ENCODE measurements around the gene KDM2A.

KDM2A gene

GRCh38 chr11:67118801-67119584 is at the start of gene KDM2A:
Gene KDM2A (plus strand): TSS chr11:67119263. CDS start chr11:67121317, 2,054 bp downstream.
- DNase-seq: peak; percentile 98

GRCh38 chr11:67071420-67072284 is 47.4 kb upstream of the KDM2A start:
- DNase-seq: peak; percentile 25

GRCh38 chr11:67072295-67072694 is 46.8 kb upstream of the KDM2A start:
- no peak for DNase-seq

DNA sequence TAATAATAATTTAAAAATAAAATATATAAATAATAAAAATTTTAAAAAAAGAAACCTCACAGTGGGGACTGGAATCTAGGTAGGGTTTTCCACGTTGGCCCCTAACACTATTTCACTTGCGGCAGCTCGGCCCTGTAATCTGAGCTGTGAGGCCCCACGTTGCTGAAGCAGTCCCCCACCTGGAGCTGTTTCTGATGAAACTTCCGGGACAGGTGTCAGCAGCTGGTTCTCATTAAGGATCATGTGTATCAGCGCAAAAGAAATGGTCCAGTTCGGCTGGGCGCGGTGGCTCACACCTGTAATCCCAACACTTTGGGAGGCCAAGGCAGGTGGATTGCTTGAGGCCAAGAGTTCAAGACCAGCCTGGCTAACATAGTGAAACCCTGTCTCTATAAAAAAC is 45.2 kb upstream of the KDM2A start:
- DNase-seq: no peak

DNA sequence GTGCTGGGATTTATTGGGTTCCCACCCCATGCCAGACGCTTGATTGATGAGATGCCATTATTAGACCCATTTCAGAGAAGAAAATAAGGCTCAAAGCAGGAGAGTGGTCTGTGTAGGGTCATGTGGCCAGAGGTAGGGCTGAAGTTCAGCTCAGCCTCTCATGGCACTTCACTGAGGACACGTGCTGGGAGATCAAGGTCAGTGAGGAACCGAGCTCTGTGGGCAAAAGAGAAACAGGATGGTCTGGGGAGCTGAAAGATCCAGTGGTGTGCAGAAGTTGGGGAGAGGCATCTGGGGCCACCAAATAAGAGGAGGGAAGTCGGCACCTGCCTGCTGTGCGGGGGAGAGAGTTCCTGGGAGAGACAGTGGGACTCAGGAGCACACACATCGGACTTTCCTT is 42.9 kb upstream of the KDM2A start:
- DNase-seq: no peak

- DNase-seq: no peak
Observed at GRCh38 chr11:67079065-67079705, 39.9 kb upstream of the KDM2A start.

- no peak for DNase-seq
Observed at GRCh38 chr11:67082071-67082791, 36.8 kb upstream of the KDM2A start.

- DNase-seq: no peak
Observed at GRCh38 chr11:67083786-67084366, 35.2 kb upstream of the KDM2A start.

- DNase-seq: no peak
Observed at GRCh38 chr11:67085617-67086016, 33.4 kb upstream of the KDM2A start.

DNA sequence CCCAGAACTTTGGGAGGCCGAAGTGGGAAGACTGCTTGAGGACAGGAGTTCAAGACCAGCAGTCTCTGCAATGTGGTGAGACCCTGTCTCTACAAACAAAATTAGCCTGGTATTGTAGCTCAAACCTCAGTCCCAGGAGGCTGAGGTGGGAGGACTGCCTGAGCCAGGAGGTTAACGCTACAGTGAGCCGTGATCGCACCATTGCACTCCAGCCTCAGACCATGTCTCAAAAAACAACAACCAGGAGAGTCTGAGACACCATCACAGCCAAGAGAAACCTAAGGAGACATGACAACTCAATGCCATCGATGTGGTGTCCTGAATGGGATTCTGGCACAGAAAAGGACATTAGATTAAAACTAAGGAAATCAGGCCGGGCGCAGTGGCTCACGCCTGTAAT is 28.3 kb upstream of the KDM2A start:
- DNase-seq: no peak

- DNase-seq: no peak
Observed at GRCh38 chr11:67095214-67095507, 23.9 kb upstream of the KDM2A start.

- DNase-seq: no peak
Observed at GRCh38 chr11:67098799-67099429, 20.1 kb upstream of the KDM2A start.

GRCh38 chr11:67099831-67100324 is 19.2 kb upstream of the KDM2A start:
- no peak for DNase-seq

GRCh38 chr11:67102664-67103063 is 16.4 kb upstream of the KDM2A start:
- no peak for DNase-seq

GRCh38 chr11:67105964-67106363 is 13.1 kb upstream of the KDM2A start:
- no peak for DNase-seq

DNA sequence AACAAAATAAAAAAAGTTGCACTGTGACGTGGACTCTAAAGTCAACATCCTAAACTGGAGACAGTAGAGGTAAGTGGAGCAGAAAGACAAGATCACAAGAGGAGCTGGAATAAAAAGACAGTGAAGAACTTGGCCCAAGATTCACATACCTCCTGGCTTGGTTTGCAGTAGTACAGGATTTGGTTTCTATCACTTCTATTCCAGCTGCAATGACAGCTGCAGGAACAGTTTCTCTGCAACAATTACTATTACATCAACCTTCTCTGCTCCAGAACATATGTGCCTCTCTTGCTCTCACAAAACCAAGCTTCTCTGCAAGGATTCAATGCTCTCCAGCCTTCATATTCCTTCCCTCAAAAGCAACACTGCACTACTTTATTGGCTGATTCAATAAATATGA is 7.8 kb upstream of the KDM2A start:
- DNase-seq: no peak

- no peak for DNase-seq
Observed at GRCh38 chr11:67113231-67113721, 5.8 kb upstream of the KDM2A start.

- no peak for DNase-seq
Observed at GRCh38 chr11:67114275-67114896, 4.7 kb upstream of the KDM2A start.

- DNase-seq: no peak
Observed at GRCh38 chr11:67116758-67117105, 2.3 kb upstream of the KDM2A start.

DNA sequence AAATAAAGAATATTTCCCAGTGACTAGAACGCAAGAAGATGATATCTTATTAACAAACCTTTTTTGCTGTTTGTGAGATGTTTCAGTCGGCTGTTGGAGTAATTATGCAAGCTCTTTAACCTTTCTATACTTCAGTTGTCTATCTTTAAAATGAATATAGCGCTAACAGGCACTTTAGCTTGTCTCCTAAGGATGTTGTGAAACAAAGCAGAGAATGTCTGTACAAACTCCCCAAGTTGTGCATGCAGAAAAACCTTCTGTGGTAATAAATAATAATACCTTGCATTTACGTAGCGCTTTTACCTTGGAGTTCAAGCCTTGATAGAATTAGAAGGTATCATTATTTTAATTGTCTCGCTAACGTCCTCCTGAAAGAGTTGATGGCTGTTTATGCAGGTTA is 1.9 kb upstream of the KDM2A start:
- DNase-seq: peak; percentile 68

DNA sequence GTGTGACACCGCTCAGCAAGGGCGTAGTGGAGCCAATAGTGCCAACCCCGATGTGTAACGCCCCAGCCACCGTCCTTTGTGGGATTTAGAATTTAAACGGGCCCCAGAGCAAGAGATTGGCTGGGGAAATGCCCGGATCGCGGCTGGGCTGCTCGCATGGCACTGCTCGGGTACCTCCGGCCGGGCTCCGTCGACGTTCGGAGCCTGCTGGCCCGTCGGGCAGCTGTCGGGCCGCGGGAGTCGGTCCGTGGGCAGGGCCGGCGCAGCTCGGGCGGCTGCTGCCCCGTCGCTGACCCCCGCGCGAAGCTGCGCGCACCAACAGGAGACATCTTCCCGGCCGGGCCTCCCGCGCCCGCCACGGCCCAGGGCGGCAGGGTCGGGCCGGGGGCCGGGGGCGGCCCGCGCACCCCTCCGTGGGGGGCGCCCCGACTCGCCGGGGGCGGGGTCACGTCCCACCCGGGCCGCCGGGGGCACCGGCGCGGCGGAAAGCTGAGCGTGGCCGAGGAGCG is 1.3 kb upstream of the KDM2A start:
- DNase-seq: no peak

All from NCI-H510A treated with DMSO at 0.1 percent for 48 hours (cell line).